Activated CD4-positive, alpha-beta memory T cell treated with anti-CD3 and anti-CD28 coated beads, Interleukin-2, amount 10 ng/mL, durations not matched to agents 7 days and 5 days (primary cell): ENCODE data around the gene KCNJ9. TPM values are rescaled to one million over a fixed set of nuclear protein-coding genes. Genes with fewer than 3 reads are reported as not detected.
"Not testable (repeated sequence)": the region's sequence is repeated elsewhere in the genome, so short reads cannot be mapped to it uniquely, and the experiment has no call there.

ENCODE experiments used
- CTCF ChIA-PET: fragments of 350-600 bp; sonication (Branson Sonifier 250); formaldehyde crosslinking; loops from one replicate; lab custom pipeline; 2021; ENCODE audit warnings: antibody characterized with exemption, inconsistent platforms; lab: Charles Lee
- POLR2A ChIA-PET: fragments of 350-600 bp; sonication (Branson Sonifier 250); formaldehyde crosslinking; loops from one replicate; lab custom pipeline; 2021; ENCODE audit warnings: antibody characterized with exemption; lab: Charles Lee
- DNase-seq: peaks from one replicate; pipeline ENCODE4 v3.0.0-alpha.2; 2020
- H3K27ac Mint-ChIP-seq: one replicate; pipeline ENCODE4 v1.8.0; 2021; ENCODE audit warnings: mild to moderate bottlenecking, mixed read lengths
- H3K27me3 Mint-ChIP-seq: one replicate; pipeline ENCODE4 v1.8.0; 2021; ENCODE audit warnings: mixed read lengths
- H3K36me3 Mint-ChIP-seq: one replicate; pipeline ENCODE4 v1.8.0; 2021; ENCODE audit warnings: low read depth, mixed read lengths
- H3K4me1 Mint-ChIP-seq: one replicate; pipeline ENCODE4 v1.8.0; 2021; ENCODE audit warnings: mixed read lengths
- H3K4me3 Mint-ChIP-seq: one replicate; pipeline ENCODE4 v1.8.0; 2021; ENCODE audit warnings: mild to moderate bottlenecking, mixed read lengths
- H3K9me3 Mint-ChIP-seq: one replicate; pipeline ENCODE4 v1.8.0; 2021; ENCODE audit warnings: mixed read lengths
- total RNA-seq, 2 experiments: library from RNA; stranded (reverse); gene quantifications; one replicate each; pipeline ENCODE4 v1.2.3, GENCODE V29; 2021

The KCNJ9 gene
- total RNA-seq, 2 experiments from 2014 or later = not detected

DNA sequence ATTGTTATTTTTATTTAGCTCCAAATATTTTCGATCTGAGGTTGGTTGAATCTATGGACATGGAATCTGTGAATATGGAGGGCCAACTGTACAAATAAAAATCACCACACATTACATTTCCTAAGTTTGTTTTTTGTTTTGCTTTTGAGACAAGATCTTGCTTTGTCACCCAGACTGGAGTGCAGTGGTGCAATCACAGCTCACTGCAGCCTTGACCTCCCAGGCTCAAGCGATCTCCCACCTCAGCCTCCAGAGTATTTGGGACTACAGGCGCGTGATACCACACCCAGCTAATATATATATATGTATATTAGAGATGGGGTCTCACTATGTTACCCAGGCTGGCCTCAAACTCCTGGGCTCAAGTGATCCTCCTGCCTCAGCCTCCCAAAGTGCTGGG is 45.0 kb downstream of the KCNJ9 start:
- CTCF ChIA-PET = interaction anchor here (0.7 kb wide), 1 partner anchor 126 kb away, joined by 3 read pairs; no protein-coding TSS in a partner anchor
- not testable (repeated sequence) for H3K4me1 Mint-ChIP-seq, H3K27ac Mint-ChIP-seq

GRCh38 chr1:160127381-160127780 is 46.0 kb downstream of the KCNJ9 start:
- H3K4me3 Mint-ChIP-seq = no peak overlapping the region
- no peak for DNase-seq
- no peaks in the 10 kb centered on the region for H3K9me3 Mint-ChIP-seq
- ChIA-PET POLR2A (no interaction called here), CTCF (no interaction called here)
- no peak overlapping the region for H3K27ac Mint-ChIP-seq
- no peaks in the 10 kb centered on the region for H3K36me3 Mint-ChIP-seq
- peaks cover 13% of the 10 kb centered on the region for H3K27me3 Mint-ChIP-seq
- H3K4me1 Mint-ChIP-seq = no peaks in the 10 kb centered on the region

More for the DNA sequence above, 45.0 kb downstream of the KCNJ9 start:
- H3K27me3 Mint-ChIP-seq, DNase-seq, H3K9me3 Mint-ChIP-seq, H3K36me3 Mint-ChIP-seq, H3K4me3 Mint-ChIP-seq, POLR2A ChIA-PET: not testable (repeated sequence)

DNA sequence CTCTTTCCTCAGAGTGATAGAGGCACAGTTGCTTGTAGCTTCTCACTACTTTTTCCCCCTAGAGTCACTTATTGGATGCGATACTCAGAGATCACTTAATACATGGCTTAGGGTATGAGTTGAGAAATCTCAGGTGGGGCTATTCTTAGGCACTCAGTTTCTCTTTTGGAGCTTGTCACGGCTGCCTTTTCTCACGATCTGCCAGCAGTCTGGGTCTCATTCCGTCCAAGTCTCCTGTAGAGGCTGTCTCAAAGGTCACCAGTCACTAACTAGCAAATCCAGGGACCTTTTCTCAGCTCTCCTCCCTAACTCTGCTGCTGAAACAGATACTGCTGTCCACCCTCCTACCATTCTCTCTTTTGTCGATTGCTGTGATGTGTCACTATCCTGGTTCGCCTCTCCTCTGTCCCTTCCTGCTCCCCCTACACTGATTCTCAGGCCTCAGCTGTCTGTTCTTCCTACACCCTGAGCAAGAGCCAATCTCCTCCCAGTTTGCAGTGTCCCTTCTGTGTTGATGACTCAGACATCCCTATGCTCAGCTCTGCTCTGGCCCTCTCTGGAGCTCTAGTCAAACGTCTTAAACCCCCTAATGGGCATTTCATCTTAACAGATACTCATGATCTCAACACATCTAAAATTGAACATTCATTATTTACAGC is 46.7 kb downstream of the KCNJ9 start:
- POLR2A ChIA-PET = no interaction called here
- no peaks in the 10 kb centered on the region for H3K9me3 Mint-ChIP-seq
- DNase-seq = no peak
- CTCF ChIA-PET = no interaction called here
- no peaks in the 10 kb centered on the region for H3K4me1 Mint-ChIP-seq
- H3K4me3 Mint-ChIP-seq = no peak overlapping the region
- no peak overlapping the region for H3K27ac Mint-ChIP-seq
- no peaks in the 10 kb centered on the region for H3K36me3 Mint-ChIP-seq
- H3K27me3 Mint-ChIP-seq = peaks cover 18% of the 10 kb centered on the region

- CTCF ChIA-PET = no interaction called here
- H3K9me3 Mint-ChIP-seq = no peaks in the 10 kb centered on the region
- peaks cover 18% of the 10 kb centered on the region for H3K27me3 Mint-ChIP-seq
- no peaks in the 10 kb centered on the region for H3K36me3 Mint-ChIP-seq
- no peaks in the 10 kb centered on the region for H3K4me1 Mint-ChIP-seq
- no peak overlapping the region for H3K4me3 Mint-ChIP-seq
- POLR2A ChIA-PET = no interaction called here
- no peak for DNase-seq
- no peak overlapping the region for H3K27ac Mint-ChIP-seq
Measured at GRCh38 chr1:160128636-160129035, 47.3 kb downstream of the KCNJ9 start.

DNA sequence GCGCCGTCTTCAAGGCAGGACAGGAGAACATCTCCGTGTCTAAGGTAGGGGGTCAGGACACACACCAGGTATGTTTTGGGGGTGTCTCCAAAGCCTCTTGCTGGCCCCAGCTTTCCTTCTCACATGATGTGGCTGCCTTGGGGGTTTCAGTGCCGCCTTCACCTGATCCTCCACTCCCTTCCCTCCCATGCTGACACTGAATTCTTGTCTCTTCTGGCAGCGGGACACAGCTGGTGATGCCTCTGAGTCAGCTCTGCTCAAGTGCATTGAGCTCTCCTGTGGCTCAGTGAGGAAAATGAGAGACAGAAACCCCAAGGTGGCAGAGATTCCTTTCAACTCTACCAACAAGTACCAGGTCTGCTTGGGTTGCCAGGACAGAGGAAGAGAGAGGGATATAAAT is 47.7 kb downstream of the KCNJ9 start:
- Mint-ChIP-seq H3K9me3 (no peaks in the 10 kb centered on the region), H3K4me3 (no peak overlapping the region)
- no peak for DNase-seq

GRCh38 chr1:160129558-160129957 is 48.2 kb downstream of the KCNJ9 start:
- POLR2A ChIA-PET = no interaction called here
- H3K27me3 Mint-ChIP-seq = peaks cover 18% of the 10 kb centered on the region
- no peak overlapping the region for H3K27ac Mint-ChIP-seq
- H3K4me1 Mint-ChIP-seq = no peaks in the 10 kb centered on the region
- CTCF ChIA-PET = no interaction called here
- no peaks in the 10 kb centered on the region for H3K9me3 Mint-ChIP-seq
- H3K36me3 Mint-ChIP-seq = no peaks in the 10 kb centered on the region
- no peak overlapping the region for H3K4me3 Mint-ChIP-seq
- DNase-seq = no peak

More for the DNA sequence above, 47.7 kb downstream of the KCNJ9 start:
- ChIA-PET POLR2A (no interaction called here), CTCF (no interaction called here)
- Mint-ChIP-seq H3K4me1 (no peaks in the 10 kb centered on the region), H3K27ac (no peak overlapping the region), H3K27me3 (peaks cover 18% of the 10 kb centered on the region), H3K36me3 (no peaks in the 10 kb centered on the region)

DNA sequence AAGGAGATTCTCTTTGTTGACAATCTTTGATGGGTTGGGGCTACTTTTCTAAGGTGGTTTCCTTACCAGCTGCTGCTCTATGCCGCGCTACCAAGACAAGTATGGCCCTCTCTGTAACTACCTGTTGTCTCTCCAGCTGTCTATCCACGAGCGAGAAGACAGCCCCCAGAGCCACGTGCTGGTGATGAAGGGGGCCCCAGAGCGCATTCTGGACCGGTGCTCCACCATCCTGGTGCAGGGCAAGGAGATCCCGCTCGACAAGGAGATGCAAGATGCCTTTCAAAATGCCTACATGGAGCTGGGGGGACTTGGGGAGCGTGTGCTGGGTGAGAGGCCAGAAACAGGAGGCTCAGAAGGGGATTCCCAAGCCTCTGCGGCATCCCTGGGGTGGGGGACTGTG is 48.6 kb downstream of the KCNJ9 start:
- Mint-ChIP-seq H3K27ac (no peak overlapping the region), H3K36me3 (no peaks in the 10 kb centered on the region), H3K9me3 (no peaks in the 10 kb centered on the region), H3K4me1 (no peaks in the 10 kb centered on the region), H3K27me3 (peaks cover 18% of the 10 kb centered on the region), H3K4me3 (no peak overlapping the region)
- ChIA-PET CTCF (interaction anchor here (0.7 kb wide), 1 partner anchor 52 kb away, joined by 3 read pairs; no protein-coding TSS in a partner anchor), POLR2A (no interaction called here)
- DNase-seq = no peak

DNA sequence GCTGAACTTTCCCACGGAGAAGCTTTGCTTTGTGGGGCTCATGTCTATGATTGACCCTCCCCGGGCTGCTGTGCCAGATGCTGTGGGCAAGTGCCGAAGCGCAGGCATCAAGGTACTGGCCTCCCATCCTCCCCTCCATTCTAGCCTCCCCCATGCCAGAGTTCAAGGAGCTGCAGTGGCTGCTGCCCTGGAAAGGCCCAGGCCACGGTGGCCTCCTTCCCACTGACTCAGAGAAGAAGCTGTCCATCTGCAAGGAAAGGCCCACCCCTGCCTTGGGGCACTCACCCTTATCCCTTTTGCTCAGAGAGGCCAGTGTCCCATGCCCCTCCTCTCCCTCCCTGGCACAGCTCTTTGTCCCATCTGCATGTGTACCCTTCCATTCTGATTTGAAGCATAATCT is 49.1 kb downstream of the KCNJ9 start:
- H3K27ac Mint-ChIP-seq = no peak overlapping the region
- no peaks in the 10 kb centered on the region for H3K36me3 Mint-ChIP-seq
- H3K9me3 Mint-ChIP-seq = no peaks in the 10 kb centered on the region
- peaks cover 18% of the 10 kb centered on the region for H3K27me3 Mint-ChIP-seq
- DNase-seq = no peak
- CTCF ChIA-PET = interaction anchor here (0.7 kb wide), 1 partner anchor 52 kb away, joined by 3 read pairs; no protein-coding TSS in a partner anchor
- POLR2A ChIA-PET = no interaction called here
- H3K4me3 Mint-ChIP-seq = no peak overlapping the region
- no peaks in the 10 kb centered on the region for H3K4me1 Mint-ChIP-seq

DNA sequence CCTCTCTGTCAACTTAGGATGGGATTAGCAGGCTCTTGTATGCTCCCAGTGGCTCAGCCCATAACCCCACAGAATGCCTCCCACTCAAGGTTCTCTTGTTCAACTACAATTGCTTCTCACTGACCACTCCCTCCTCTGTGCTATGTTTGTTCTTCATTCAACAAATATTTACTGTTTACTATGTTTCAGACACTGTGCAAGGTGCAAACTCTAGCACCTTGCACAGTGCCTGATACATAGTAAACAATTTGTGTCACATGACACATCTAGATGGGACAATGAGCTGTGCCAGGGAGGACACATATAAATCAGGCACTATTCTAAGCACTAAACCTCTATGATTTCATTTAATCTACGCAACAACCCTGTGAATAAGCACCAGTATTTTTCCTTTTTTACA is 49.6 kb downstream of the KCNJ9 start:
- Mint-ChIP-seq H3K4me3 (no peak overlapping the region), H3K36me3 (no peaks in the 10 kb centered on the region), H3K27me3 (peaks cover 18% of the 10 kb centered on the region), H3K4me1 (no peaks in the 10 kb centered on the region), H3K9me3 (no peaks in the 10 kb centered on the region), H3K27ac (no peak overlapping the region)
- ChIA-PET POLR2A (interaction anchor here (0.8 kb wide), 1 partner anchor 304 kb away, joined by 3 read pairs; the partner anchor contains the start of gene SLAMF8), CTCF (no interaction called here)
- DNase-seq = no peak

- no peaks in the 10 kb centered on the region for H3K36me3 Mint-ChIP-seq
- H3K27me3 Mint-ChIP-seq = peaks cover 18% of the 10 kb centered on the region
- ChIA-PET POLR2A (interaction anchor here (0.8 kb wide), 1 partner anchor 305 kb away, joined by 3 read pairs; the partner anchor contains the start of gene SLAMF8), CTCF (no interaction called here)
- no peak for DNase-seq
- H3K4me1 Mint-ChIP-seq = no peaks in the 10 kb centered on the region
- no peak overlapping the region for H3K4me3 Mint-ChIP-seq
- H3K27ac Mint-ChIP-seq = no peak overlapping the region
- no peaks in the 10 kb centered on the region for H3K9me3 Mint-ChIP-seq
Measured at GRCh38 chr1:160131803-160132565, 50.6 kb downstream of the KCNJ9 start.

DNA sequence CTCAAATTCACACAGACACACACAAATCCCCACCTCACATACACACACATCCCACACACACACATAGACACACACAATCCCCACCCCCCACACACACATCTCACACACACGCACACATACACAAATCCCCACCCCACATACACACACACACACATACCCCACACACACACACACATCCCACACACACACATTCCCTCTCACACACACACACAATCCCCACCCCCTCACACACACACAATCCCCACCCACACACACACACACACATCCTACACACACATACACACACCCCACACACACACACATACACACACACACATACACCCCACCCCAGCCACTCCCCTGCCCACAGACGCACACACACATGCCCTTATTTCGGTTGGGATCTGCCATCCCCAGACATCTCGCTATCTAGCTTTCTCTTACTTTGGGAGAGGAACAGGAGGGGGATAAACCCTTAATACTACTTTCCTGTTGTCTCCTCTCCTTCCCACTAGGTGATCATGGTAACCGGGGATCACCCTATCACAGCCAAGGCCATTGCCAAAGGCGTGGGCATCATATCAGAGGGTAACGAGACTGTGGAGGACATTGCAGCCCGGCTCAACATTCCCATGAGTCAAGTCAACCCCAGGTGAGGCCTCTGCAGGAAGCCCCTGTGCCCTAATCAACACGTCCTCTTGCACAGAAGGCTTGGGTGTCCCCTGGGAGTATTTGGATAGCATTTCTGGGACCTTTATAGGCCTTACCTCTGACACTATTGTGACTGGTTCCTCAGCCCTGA is 52.8 kb downstream of the KCNJ9 start:
- no peak overlapping the region for H3K27ac Mint-ChIP-seq
- H3K36me3 Mint-ChIP-seq = no peaks in the 10 kb centered on the region
- H3K27me3 Mint-ChIP-seq = peaks cover 18% of the 10 kb centered on the region
- H3K9me3 Mint-ChIP-seq = no peaks in the 10 kb centered on the region
- ChIA-PET CTCF (no interaction called here), POLR2A (no interaction called here)
- no peak for DNase-seq
- H3K4me1 Mint-ChIP-seq = no peaks in the 10 kb centered on the region
- no peak overlapping the region for H3K4me3 Mint-ChIP-seq

DNA sequence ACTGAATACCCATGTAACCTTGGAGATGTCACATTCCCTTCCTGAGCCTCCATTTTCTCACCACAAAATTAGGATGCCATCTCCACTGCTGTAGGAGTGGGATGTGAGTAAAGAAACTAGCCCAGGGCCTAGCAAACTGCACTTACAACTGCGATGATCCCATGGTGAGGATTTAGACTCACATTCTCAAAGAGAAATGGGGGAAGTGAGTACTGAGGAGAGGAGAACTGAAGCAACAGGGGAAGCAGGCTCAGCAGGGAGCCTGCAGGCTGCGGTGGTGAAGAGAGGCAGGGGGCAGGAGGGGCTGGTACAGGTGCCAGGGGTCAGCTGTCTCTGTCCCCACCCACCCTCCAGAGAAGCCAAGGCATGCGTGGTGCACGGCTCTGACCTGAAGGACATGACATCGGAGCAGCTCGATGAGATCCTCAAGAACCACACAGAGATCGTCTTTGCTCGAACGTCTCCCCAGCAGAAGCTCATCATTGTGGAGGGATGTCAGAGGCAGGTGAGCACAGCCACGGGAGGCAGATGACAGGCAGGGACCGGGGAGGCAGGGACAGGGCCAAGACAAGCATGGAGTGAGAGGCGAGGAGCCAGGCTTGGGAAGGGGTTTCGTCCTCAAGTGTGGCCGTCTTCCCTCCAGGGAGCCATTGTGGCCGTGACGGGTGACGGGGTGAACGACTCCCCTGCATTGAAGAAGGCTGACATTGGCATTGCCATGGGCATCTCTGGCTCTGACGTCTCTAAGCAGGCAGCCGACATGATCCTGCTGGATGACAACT is 53.6 kb downstream of the KCNJ9 start:
- Mint-ChIP-seq H3K27ac (no peak overlapping the region), H3K4me1 (no peaks in the 10 kb centered on the region), H3K27me3 (peaks cover 19% of the 10 kb centered on the region), H3K36me3 (no peaks in the 10 kb centered on the region), H3K4me3 (no peak overlapping the region), H3K9me3 (no peaks in the 10 kb centered on the region)
- DNase-seq = no peak
- ChIA-PET POLR2A (no interaction called here), CTCF (no interaction called here)
